B cell (primary cell): ENCODE results near the gene SON. TPM values are rescaled to one million over a fixed set of nuclear protein-coding genes. Genes with fewer than 3 reads are reported as not detected.

Experiments
- ATAC-seq: fragments of 200-7000 bp; cut with Tn5 transposase; one replicate; pipeline ENCODE4 v1.10.0; 2021; ENCODE audit warnings: low read depth, mild to moderate bottlenecking, moderate number of reproducible peaks, moderate library complexity
- CTCF ChIA-PET: fragments of 350-600 bp; sonication (Branson Sonifier 250); formaldehyde crosslinking; loops from one replicate; lab custom pipeline; 2021; ENCODE audit warnings: antibody characterized with exemption, inconsistent platforms; lab: Charles Lee
- POLR2A ChIA-PET: fragments of 350-600 bp; sonication (Branson Sonifier 250); formaldehyde crosslinking; loops from one replicate; lab custom pipeline; 2021; ENCODE audit warnings: antibody characterized with exemption; lab: Charles Lee
- DNase-seq: peaks from one replicate; pipeline ENCODE4 v3.0.0; 2013
- H2AFZ ChIP-seq: 2 replicates; pipeline ENCODE4 v1.6.1; 2012; ENCODE audit warnings: mild to moderate bottlenecking, low read depth, low read length; ENCODE audit not compliant: insufficient read depth, poor library complexity, severe bottlenecking
- H3K27ac ChIP-seq, 2 donors: 1 replicate in 1 of 2; 2 replicates in 1 of 2; pipeline ENCODE4 v1.5.1; 2012 to 2013; ENCODE audit warnings: low read length in 2 of 2, mild to moderate bottlenecking in 2 of 2, moderate library complexity in 1 of 2
- H3K27me3 ChIP-seq, 4 experiments: fragments of 200-600 bp in 1 of 4; sonication (generic) in 1 of 4; replicated peaks in 1 of 4; 1 replicate in 2 of 4; 2 replicates in 2 of 4; pipeline versions ENCODE4 v1.6.1 to v1.7.0; 2013 to 2016; ENCODE audit warnings: low read length in 3 of 4, mild to moderate bottlenecking in 2 of 4, mixed read lengths in 1 of 4, moderate library complexity in 1 of 4; ENCODE audit not compliant: insufficient read depth in 4 of 4, control insufficient read depth in 3 of 4; ENCODE audit errors: control extremely low read depth in 1 of 4
- H3K36me3 ChIP-seq, 2 experiments: replicated peaks in 1 of 2; 1 replicate in 1 of 2; 2 replicates in 1 of 2; pipeline versions ENCODE4 v1.6.1 to v1.7.1; 2013; ENCODE audit warnings: low read length in 1 of 2; ENCODE audit not compliant: insufficient read depth in 2 of 2, control insufficient read depth in 1 of 2; ENCODE audit errors: control extremely low read depth in 1 of 2, extremely low read depth in 1 of 2
- H3K4me1 ChIP-seq, 2 donors: fragments of 200-600 bp in 1 of 2; sonication (generic) in 1 of 2; 1 replicate in 1 of 2; 2 replicates in 1 of 2; pipeline versions ENCODE4 v1.5.1 to v1.6.1; 2013 to 2017; ENCODE audit warnings: low read length in 2 of 2; ENCODE audit not compliant: control insufficient read depth in 2 of 2, insufficient read depth in 2 of 2
- H3K4me2 ChIP-seq: replicated peaks from 2 replicates; pipeline ENCODE3; 2012; ENCODE audit warnings: mild to moderate bottlenecking, low read depth, low read length; ENCODE audit not compliant: poor library complexity, severe bottlenecking
- H3K4me3 ChIP-seq, 5 experiments: fragments of 200-600 bp in 1 of 5; sonication (generic) in 1 of 5; 1 replicate in 3 of 5; 2 replicates in 2 of 5; pipeline versions ENCODE4 v1.5.1 to v1.7.0; 2011 to 2016; ENCODE audit warnings: low read length in 4 of 5, mild to moderate bottlenecking in 4 of 5, low read depth in 2 of 5, control low read depth in 1 of 5, moderate library complexity in 1 of 5; ENCODE audit not compliant: insufficient read depth in 1 of 5; ENCODE audit errors: control extremely low read depth in 1 of 5, extremely low read depth in 1 of 5
- H3K79me2 ChIP-seq: fragments of 200-600 bp; sonication (generic); one replicate; pipeline ENCODE4 v1.6.0; 2016; ENCODE audit warnings: low read length; ENCODE audit not compliant: control insufficient read depth, insufficient read depth
- H3K9ac ChIP-seq: fragments of 200-600 bp; sonication (generic); 2 replicates; pipeline ENCODE4 v1.6.1; 2017; ENCODE audit warnings: mild to moderate bottlenecking, low read length, moderate library complexity
- H3K9me3 ChIP-seq, 3 donors: one replicate each; pipeline versions ENCODE4 v1.6.1 to v1.7.1; 2013; ENCODE audit warnings: low read length in 2 of 3; ENCODE audit not compliant: control insufficient read depth in 2 of 3, insufficient read depth in 1 of 3; ENCODE audit errors: control extremely low read depth in 1 of 3
- H4K20me1 ChIP-seq: 2 replicates; pipeline ENCODE4 v1.6.0; 2012; ENCODE audit warnings: mild to moderate bottlenecking, low read length; ENCODE audit not compliant: insufficient read depth, control insufficient read depth, poor library complexity, severe bottlenecking
- H3K27ac Mint-ChIP-seq: one replicate; pipeline ENCODE4 v1.8.0; 2021; ENCODE audit warnings: mixed read lengths
- H3K27me3 Mint-ChIP-seq: one replicate; pipeline ENCODE4 v1.8.0; 2021; ENCODE audit warnings: mixed read lengths
- H3K4me1 Mint-ChIP-seq: one replicate; pipeline ENCODE4 v1.8.0; 2021; ENCODE audit warnings: mixed read lengths
- H3K4me3 Mint-ChIP-seq: one replicate; pipeline ENCODE4 v1.8.0; 2021; ENCODE audit warnings: mixed read lengths
- H3K9me3 Mint-ChIP-seq: one replicate; pipeline ENCODE4 v1.8.0; 2022; ENCODE audit warnings: mixed read lengths; ENCODE audit not compliant: insufficient read depth
- EZH2 ChIP-seq: IDR thresholded peaks from 2 replicates; pipeline ENCODE4 v1.6.1; 2012; ENCODE audit warnings: borderline replicate concordance, low read depth, mild to moderate bottlenecking, moderate library complexity, low read length; ENCODE audit not compliant: insufficient read depth, poor library complexity, severe bottlenecking
- WGBS: methylation state at CpG from one replicate; pipeline ENCODE4 v1.1.5; 2013; ENCODE audit warnings: missing lambda C conversion rate; ENCODE audit not compliant: insufficient coverage; 5-methylcytosine and 5-hydroxymethylcytosine counted together
- intact Hi-C: fragments of 100-400 bp; cut with micrococcal nuclease; formaldehyde crosslinking; loops from one replicate; pipeline ENCODE4 v1.10.0; 2022
- polyA plus RNA-seq: library from polyadenylated mRNA; depleted of rRNA; stranded (reverse); fragments of >200 nt; gene quantifications from 2 replicates; pipeline ENCODE4 v1.2.3, GENCODE V29; 2012
- total RNA-seq, 2 donors: library from RNA; stranded (reverse); fragments of 120-200 nt in 1 of 2; gene quantifications; 1 replicate in 1 of 2; 2 replicates in 1 of 2; pipeline versions ENCODE4 v1.2.3 to v1.2.4, GENCODE V29; 2013 to 2022
- TF ChIP-seq, protein P1 (sequence below): fragments of 200-600 bp; IDR thresholded peaks from one replicate; pipeline ENCODE4 v1.8.0; 2022; ENCODE audit warnings: antibody characterized with exemption, mild to moderate bottlenecking

Gene SON
- total and polyA plus RNA-seq, 2 donors (not counting 1 experiment from before 2014, with no cell fraction given), result 92.0 to 463 TPM

DNA sequence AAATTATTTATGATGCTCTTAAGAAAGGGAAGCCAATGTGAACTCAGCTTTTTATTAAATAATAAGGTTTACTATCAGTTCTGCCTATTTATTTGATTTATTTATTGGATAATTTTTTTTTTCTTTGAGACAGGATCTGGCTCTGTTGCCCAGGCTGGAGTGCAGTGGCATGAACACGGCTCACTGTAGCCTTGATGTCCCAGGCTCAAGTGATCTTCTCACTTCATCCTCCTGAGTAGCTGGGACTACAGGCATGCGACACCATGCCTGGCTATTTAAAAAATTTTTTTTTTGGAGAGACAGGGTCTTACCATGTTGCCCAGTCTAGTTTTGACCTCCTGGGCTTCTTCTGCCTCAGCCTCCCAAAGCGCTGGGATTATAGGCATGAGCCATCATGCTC lies 30.4 kb upstream of the SON start:
- H4K20me1 ChIP-seq, result no peaks in the 10 kb centered on the region
- ChIA-PET CTCF (no interaction called here), POLR2A (no interaction called here)
- Mint-ChIP-seq H3K27ac (no peak overlapping the region), H3K4me3 (no peak overlapping the region), H3K9me3 (no peaks in the 10 kb centered on the region), H3K4me1 (no peaks in the 10 kb centered on the region), H3K27me3 (no peaks in the 10 kb centered on the region)
- DNase-seq, result no peak
- no peaks in the 10 kb centered on the region for H3K79me2 ChIP-seq
- H3K4me1 ChIP-seq, result no peaks in the 10 kb centered on the region
- no peak for TF ChIP-seq EZH2
- TF ChIP-seq, protein P1, sequence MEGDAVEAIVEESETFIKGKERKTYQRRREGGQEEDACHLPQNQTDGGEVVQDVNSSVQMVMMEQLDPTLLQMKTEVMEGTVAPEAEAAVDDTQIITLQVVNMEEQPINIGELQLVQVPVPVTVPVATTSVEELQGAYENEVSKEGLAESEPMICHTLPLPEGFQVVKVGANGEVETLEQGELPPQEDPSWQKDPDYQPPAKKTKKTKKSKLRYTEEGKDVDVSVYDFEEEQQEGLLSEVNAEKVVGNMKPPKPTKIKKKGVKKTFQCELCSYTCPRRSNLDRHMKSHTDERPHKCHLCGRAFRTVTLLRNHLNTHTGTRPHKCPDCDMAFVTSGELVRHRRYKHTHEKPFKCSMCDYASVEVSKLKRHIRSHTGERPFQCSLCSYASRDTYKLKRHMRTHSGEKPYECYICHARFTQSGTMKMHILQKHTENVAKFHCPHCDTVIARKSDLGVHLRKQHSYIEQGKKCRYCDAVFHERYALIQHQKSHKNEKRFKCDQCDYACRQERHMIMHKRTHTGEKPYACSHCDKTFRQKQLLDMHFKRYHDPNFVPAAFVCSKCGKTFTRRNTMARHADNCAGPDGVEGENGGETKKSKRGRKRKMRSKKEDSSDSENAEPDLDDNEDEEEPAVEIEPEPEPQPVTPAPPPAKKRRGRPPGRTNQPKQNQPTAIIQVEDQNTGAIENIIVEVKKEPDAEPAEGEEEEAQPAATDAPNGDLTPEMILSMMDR, result no peak
- H3K27ac ChIP-seq, result no peak overlapping the region
- H2AFZ ChIP-seq, result no peak overlapping the region
- no peaks in the 10 kb centered on the region for H3K27me3 ChIP-seq
- peaks cover 7 to 53% of the 10 kb centered on the region in 2 experiments for H3K36me3 ChIP-seq
- intact Hi-C loops, result no loop called here
- no peak overlapping the region for H3K4me2 ChIP-seq
- no peak overlapping the region for H3K9ac ChIP-seq
- WGBS, result 90% methylated on average over 3 of the region's 3 CpGs
- no peak overlapping the region for H3K4me3 ChIP-seq
- no peaks in the 10 kb centered on the region for H3K9me3 ChIP-seq
- no peak for ATAC-seq

DNA sequence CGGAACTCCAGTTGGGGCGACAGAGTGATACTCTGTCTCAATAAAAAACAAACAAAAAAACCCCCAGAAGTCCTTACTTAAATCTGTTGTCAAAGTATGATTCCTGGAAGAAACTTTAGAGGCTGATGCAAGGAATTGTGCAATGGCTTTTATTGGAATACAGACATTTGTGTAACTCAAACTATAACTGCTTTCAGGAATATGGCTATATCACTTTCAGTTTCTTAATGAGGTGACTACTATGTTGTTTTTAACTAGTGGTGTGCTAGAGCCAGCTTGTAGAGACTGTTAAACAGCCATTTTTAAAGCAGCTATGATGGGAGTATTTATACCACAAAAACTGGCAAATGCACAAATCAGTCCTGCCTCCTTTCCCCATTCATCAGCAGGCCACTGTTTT lies 28.6 kb upstream of the SON start:
- H3K9me3 ChIP-seq, result no peaks in the 10 kb centered on the region
- H3K9ac ChIP-seq, result no peak overlapping the region
- Mint-ChIP-seq H3K27me3 (no peaks in the 10 kb centered on the region), H3K4me3 (no peak overlapping the region), H3K27ac (no peak overlapping the region), H3K9me3 (no peaks in the 10 kb centered on the region), H3K4me1 (no peaks in the 10 kb centered on the region)
- ATAC-seq (no peak), DNase-seq (no peak)
- H3K4me3 ChIP-seq, result no peak overlapping the region
- no peak overlapping the region for H2AFZ ChIP-seq
- H3K4me1 ChIP-seq, result no peaks in the 10 kb centered on the region
- intact Hi-C loops, result no loop called here
- H4K20me1 ChIP-seq, result no peaks in the 10 kb centered on the region
- ChIA-PET POLR2A (no interaction called here), CTCF (no interaction called here)
- no peaks in the 10 kb centered on the region for H3K27me3 ChIP-seq
- H3K4me2 ChIP-seq, result no peak overlapping the region
- no peaks in the 10 kb centered on the region for H3K79me2 ChIP-seq
- H3K36me3 ChIP-seq, result peaks cover 7 to 58% of the 10 kb centered on the region in 2 experiments
- TF ChIP-seq, protein P1, result no peak
- no peak for TF ChIP-seq EZH2
- no CpG with 5 or more reads among the region's 2 CpGs for WGBS
- no peak overlapping the region for H3K27ac ChIP-seq
